GM13977 (cell line): ENCODE results near the gene GNLY.

Experiments
- DNase-seq: peaks from one replicate; pipeline ENCODE4 v3.0.0; 2012; ENCODE audit warnings: low spot score
- in situ Hi-C: fragments of 300-500 bp; cut with MboI; formaldehyde crosslinking; loops from one replicate; pipeline ENCODE4 v1.12.0; 2022; ENCODE audit warnings: low sequenced_read_pairs, low pct_unique_long_range_greater_than_20kb, mixed read lengths, inconsistent platforms; ENCODE audit not compliant: unreplicated experiment
- TF ChIP-seq, protein P1 (sequence below): IDR thresholded peaks from 2 replicates; pipeline ENCODE4 v1.5.1; 2012; ENCODE audit warnings: mild to moderate bottlenecking, control low read depth; ENCODE audit not compliant: insufficient read depth; ENCODE audit errors: extremely low read depth, missing control alignments

GNLY gene

DNA sequence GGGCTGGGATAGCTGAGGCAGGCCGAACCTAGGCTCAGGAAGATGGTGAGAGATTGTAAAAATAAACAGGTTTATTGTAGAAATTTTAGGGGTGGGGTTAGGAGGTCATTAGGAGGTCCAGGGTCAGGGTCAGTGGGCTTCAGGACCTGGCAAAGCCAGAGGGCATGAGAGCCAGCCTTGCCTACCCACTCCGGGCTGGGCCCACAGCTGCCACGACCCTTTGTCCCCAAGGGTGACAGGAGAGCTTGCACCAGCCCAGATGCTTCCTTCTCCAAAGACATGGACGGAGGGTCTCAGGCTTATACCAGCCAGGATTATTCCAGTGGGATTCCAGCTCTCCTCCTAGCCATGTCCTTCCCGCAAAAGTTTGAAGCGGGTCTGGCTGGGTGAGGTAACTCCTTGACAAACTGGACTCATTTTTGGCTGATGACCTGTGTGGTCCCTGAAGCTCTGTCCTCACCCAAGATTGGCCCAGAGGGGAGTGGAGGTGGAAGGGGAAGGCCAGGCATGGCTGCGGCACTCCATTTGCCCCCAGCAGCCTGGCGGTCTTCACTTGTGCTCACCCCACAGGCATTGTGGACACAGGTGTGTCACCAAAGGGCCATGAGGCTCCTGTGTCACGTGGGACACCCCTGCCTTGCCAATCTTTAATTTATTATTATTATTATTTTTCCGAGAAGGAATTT is 35.8 kb downstream of the GNLY start:
- in situ Hi-C loops: loop anchor here (10.0 kb wide), 1 partner anchor 345 kb away; no protein-coding TSS in a partner anchor
- no peak for DNase-seq
- TF ChIP-seq, protein P1, sequence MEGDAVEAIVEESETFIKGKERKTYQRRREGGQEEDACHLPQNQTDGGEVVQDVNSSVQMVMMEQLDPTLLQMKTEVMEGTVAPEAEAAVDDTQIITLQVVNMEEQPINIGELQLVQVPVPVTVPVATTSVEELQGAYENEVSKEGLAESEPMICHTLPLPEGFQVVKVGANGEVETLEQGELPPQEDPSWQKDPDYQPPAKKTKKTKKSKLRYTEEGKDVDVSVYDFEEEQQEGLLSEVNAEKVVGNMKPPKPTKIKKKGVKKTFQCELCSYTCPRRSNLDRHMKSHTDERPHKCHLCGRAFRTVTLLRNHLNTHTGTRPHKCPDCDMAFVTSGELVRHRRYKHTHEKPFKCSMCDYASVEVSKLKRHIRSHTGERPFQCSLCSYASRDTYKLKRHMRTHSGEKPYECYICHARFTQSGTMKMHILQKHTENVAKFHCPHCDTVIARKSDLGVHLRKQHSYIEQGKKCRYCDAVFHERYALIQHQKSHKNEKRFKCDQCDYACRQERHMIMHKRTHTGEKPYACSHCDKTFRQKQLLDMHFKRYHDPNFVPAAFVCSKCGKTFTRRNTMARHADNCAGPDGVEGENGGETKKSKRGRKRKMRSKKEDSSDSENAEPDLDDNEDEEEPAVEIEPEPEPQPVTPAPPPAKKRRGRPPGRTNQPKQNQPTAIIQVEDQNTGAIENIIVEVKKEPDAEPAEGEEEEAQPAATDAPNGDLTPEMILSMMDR: no peak

DNA sequence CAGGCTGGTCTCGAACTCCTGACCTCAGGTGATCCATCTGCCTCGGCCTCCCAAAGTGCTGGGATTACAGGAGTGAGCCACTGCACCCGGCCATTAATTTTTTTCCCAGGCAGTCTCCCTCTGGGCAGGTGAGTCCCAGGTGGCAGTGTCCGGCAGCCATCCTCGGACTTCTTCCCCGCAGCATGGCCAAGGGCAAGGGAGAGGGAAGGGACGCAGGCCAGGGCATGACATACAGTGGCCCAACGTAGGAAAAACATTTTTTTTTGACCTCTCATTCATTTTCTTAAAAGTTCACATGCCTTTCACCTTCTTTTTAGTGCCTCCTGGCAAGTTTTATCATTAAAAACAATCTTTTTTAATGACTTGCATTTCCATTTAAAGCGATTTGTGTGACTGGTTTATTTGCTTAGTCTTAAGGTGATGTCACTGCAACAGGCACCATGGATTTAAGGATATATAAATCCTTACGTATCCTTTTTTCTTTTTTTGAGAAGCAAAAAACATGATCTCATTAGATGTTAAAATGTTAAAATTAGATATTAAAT is 36.6 kb downstream of the GNLY start:
- in situ Hi-C loops: no loop called here
- TF ChIP-seq, protein P1: no peak
- no peak for DNase-seq

DNA sequence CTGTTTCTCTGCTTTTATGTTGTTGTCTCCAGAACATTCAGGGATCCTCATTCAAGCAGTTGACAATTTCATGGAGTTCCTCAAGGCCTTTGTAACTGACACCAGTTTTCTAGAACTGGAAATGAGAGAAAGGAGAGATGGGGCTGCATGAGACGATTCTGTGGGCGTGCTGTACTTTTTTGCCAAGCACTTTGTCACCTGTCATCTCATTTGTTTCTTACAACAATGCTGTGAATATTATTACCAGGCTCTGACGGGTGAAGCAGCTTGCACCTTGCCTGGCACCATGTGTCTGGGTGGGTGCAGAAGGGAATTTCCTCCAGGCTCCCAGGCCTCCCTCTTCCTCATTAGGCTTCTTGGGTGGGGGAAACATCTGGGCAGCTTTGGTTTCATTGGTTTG is 37.4 kb downstream of the GNLY start:
- DNase-seq: no peak
- in situ Hi-C loops: no loop called here
- TF ChIP-seq, protein P1: no peak

DNA sequence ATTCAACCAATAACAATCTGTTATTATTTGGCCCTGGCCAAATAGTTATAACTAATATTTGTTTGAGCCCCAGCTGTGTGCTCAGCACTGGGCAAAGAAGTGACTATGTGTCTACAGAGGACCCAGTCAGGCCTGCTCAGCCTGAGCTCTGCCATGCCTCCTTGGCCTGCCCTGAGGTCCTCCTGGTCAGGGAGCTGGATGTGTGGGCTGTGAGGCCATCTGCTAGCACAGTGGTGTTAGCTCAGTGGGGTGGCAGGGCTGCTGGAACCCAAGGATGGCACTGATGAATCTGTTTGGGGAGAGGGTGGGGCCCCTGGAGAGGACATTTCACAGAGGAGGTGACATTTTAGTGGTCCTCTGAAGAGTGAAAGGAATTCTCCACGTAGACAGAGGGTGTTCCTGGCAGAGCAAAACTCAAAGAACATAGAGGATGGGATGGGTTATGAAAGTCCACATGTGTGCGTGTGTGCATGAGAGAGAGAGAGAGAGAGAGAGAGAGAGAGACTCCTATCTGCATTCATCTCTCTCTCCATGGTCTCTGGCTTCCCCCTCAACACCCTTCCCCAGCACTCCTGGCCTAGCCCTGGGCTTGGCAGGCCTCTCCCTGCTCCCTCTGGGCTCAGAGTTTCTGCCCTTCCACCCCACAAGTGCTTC is 38.4 kb downstream of the GNLY start:
- in situ Hi-C loops: no loop called here
- no peak for DNase-seq
- TF ChIP-seq, protein P1: no peak

DNA sequence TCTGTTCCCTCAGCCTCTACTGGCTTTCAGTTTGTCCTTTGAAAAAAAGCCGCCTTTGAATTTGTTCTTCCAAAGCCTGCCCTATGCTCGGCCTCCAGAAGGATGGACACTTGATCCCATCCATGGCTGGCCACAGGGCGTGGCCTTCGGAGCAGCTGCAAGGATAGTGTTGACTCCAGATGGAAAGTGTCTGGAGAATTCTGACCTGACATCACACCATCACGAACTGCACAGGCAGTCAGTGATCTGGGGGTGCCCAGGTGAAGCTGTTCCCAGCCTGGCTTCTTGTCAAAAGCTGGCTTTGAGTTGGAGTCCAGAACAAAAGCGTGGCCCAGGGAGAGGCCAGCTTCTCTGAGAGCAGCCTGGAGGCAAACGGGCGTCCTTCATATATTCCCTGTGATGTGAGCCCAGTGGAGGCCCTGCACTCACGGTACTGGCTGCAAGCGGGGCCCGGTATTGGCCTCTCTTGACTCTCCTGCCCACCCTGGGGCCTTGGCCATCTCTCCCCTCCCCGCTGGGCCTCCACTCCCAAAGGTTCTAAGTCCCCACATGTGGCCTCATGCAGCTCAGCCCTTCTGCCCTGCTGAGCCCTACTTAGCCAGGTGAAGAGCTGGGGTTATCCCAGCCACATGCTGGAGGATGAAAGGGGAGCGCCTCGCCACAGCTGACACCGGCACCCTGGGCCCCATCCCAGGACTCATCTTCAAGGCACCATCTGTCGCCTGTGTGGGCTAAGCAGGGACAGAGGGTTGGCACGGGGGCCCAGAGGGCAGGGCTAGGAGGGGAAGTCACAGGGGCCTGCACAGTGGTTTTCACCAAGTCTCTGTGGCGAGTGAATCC is 39.2 kb downstream of the GNLY start:
- TF ChIP-seq, protein P1: no peak
- in situ Hi-C loops: no loop called here
- DNase-seq: no peak

DNA sequence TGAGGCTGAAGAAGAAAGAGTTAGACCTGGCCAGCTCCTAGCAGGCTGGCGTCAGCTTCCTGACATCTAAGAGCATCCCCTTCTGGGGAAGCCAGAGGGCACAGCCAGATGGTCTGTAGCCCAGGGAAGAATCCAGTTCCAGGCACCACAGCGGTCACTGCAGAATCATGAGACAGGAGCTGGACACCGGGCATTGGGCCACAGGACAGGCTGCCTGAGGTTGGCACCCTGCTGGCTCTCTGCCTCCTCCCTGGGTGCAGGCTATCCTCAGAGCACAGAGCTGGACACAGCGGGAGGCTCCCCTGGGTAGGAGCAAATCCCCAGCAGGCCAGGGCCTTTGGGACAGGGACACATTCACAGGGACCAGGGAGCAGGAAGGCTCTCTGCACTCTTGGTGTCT is 39.9 kb downstream of the GNLY start:
- DNase-seq: no peak
- TF ChIP-seq, protein P1: no peak
- in situ Hi-C loops: no loop called here
